GM19438 (cell line): ENCODE results near the gene F2RL1.
"Not testable (repeated sequence)": the region's sequence is repeated elsewhere in the genome, so short reads cannot be mapped to it uniquely, and the experiment has no call there.

Experiments
- ATAC-seq: cut with Tn5 transposase; IDR thresholded peaks from one replicate; pipeline ENCODE4 v1.9.1; 2021; ENCODE audit warnings: low read depth; ENCODE audit not compliant: unreplicated experiment

F2RL1 gene

DNA sequence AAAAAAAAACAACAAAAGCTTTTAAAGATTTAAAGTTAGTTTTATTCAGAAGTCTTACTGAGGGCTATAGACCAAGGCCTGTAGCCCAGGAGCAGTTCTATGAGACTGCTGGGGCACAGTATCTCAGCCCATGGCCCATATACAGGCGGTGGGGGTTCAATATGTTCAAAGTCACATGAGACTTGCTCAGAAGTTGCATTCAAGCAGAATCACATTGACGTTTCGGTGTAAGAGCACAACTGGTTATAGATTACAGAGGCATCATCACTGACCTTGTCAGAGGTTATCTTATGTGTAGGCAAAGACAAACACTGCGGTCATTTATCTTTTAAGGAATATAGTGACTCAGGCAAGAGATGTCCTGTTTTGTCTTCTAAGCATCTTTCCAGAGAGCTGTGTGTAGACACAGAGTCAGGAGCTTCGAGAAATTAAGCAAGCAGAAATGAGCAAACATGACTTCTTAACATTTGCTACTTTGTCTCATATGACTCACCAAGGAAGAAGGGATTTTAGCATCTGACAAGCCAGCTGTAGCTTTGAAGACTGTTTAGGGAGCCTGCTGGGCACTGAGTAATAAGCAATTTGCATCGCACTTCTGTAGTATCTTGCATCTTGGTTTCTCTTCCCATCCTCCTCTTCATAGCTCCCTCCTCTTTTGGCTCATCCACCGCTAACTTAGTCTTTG, 12.9 kb upstream of the F2RL1 start:
- no peak for ATAC-seq

- ATAC-seq, result no peak
These were observed 11.5 kb upstream of the F2RL1 start for GRCh38 chr5:76807296-76807695.

GRCh38 chr5:76808141-76808691, 10.6 kb upstream of the F2RL1 start:
- ATAC-seq, result no peak

DNA sequence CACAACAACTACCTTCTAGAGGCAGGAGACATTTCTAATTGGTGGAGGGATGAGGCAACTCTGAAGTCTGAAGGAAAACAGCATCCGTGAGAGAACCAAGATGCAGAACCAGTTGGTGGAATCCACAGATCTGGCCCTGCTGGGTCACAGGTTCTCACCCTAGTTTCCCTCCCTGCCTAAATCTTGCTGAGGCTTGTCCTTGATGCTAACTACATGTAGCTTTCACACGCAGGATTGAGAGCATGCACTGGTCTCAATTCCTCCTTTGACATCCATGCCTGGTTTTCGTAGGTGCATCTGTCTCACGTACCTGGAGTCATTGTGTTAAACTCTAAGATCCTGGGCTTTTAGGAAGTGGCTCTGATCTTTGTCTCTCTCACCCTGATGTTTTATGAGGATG, 9.7 kb upstream of the F2RL1 start:
- no peak for ATAC-seq

DNA sequence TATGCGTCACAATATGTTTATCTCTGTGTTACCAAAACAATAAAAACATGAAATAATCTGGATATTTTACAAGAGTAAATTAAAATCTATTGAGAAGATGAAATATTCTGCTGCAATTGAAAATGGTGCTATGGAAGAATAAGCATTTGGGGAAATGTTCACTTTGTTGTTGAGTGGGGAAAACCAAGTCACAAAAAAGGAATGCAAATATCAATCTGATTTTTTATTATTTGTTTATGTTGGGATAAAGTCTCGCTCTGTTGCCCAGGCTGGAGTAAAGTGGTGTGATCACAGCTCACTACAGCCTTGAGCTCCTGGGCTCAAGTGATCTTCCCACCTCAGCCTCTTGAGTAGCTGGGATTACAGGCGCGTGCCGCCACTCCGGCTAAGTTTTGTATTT, 8.6 kb upstream of the F2RL1 start:
- ATAC-seq, result no peak

DNA sequence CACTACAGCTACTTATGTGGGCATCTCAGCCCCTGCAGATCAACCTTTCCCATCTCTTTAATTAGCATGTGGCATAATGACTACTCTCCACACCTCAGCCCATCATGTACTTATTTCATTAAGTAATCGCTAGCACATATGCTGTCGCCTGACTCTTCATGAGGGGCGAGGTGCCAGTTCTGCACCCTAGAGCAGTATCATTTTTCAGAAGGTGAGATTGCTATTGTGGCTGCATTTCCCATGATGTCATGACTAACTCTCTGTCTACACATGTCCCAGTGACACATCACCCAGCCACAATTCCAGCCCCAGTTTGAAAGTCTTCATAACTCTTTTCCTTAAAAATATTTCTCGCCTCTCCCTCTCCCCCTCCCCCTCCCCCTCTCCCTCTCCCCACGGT, 7.6 kb upstream of the F2RL1 start:
- no peak for ATAC-seq

GRCh38 chr5:76812209-76812608, 6.6 kb upstream of the F2RL1 start:
- not testable (repeated sequence) for ATAC-seq

GRCh38 chr5:76813982-76814562, 4.8 kb upstream of the F2RL1 start:
- ATAC-seq, result no peak

DNA sequence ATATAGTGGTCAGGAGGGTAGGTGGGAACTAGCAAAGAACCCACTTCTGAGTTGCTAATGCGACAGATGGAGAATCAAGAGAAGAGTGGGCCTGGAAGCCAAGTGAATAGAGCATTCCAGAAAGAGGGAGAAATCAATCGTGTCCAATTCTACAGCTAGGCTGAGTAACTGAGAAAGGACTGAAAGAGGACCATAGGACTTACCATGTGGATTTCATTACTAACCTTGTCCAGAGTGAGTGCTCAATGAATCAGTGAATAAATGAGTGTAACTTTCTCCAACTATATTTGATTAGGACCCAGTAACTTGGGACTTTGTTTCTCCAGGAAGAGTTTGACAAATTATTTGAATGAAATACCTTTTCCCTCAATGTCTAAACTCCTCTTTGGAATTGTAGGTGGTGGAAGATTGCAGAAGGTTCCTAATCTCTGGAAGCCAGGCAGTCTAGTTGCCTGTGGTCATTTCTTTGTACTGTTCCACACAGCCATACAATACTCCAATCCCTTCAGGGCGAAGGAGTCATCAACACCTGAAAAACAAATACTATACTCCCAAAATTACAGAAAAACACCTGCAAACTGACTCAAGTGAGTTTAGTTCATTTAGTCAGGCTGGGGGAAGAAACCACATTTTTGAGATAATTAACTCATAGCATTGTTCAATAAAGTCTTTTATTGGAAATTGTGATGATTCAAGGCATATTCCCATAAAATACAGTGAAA, 2.6 kb upstream of the F2RL1 start:
- no peak for ATAC-seq

DNA sequence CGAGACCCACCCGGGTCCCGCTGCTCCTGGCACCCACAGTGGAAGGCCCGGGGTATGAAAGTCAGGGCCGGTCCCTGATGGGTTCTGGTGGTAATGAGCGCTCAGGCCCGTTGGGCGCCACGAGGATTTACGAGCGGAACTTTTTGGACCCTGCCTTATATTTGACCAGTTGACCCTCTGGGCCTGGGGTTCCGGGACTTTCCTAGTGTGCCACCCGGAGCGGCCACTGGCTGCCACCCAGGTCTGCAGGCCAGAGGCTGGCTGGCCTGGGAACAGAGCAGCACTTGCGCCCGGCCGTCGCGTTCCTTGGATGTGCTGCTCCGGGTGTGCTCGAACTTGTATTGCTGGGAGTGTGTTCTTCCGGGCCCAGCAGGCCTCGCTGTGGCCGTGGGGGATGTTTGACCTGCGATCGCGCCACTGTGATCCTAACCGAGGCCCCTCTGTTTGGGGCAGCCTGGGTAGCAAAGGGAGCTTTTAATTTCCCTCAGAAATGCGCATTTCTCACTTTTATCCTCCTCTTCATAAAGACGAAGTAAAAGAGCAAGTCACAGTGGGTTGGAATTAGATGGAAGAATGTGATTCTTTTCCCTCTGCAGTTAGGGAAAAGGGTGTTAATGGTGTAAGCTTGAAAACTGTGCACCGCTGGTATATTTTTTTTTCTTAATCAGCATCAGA, 1.2 kb downstream of the F2RL1 start:
- no peak for ATAC-seq

- no peak for ATAC-seq
These were observed 1.7 kb downstream of the F2RL1 start for GRCh38 chr5:76820526-76820890.

DNA sequence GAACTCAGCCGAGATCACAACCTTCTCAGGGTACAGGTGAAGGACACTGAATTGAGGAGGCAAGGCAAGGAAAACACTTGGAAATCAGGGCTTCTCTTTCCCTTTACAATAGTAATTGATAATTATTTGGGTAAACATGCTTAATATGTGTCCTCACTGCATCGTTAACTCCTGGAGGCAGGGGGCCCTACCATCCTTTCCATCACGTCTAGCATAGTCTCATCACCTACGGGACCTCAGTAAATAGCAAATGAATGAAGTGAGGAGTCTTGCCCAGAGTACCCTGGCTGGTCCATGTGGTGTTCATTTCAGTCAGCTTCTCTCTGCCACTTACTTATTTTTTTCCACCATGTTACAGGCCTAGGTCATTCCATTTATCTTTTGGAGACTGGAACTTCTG, 2.3 kb downstream of the F2RL1 start:
- ATAC-seq, result no peak

GRCh38 chr5:76822105-76822731, 3.4 kb downstream of the F2RL1 start:
- ATAC-seq, result not testable (repeated sequence)

DNA sequence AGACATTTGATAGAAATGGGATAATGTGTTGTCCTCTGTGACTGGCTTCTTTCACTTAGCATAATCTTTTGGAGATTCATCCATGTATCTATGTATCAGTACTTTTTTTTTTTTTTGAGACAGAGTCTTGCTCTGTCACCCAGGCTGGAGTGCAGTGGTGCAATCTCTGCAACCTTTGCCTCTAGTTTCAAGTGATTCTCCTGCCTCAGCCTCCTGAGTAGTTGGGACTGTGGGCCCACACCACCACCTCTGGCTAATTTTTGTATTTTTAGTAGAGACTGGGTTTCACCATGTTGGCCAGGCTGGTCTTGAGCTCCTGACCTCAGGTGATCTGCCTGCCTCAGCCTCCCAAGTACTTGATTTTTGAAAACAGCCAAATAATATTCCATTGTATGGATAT, 7.6 kb downstream of the F2RL1 start:
- not testable (repeated sequence) for ATAC-seq

GRCh38 chr5:76831110-76831452, 12.3 kb downstream of the F2RL1 start:
- ATAC-seq, result no peak

- ATAC-seq, result no peak
These were observed 17.4 kb downstream of the F2RL1 start for GRCh38 chr5:76836181-76836580.

DNA sequence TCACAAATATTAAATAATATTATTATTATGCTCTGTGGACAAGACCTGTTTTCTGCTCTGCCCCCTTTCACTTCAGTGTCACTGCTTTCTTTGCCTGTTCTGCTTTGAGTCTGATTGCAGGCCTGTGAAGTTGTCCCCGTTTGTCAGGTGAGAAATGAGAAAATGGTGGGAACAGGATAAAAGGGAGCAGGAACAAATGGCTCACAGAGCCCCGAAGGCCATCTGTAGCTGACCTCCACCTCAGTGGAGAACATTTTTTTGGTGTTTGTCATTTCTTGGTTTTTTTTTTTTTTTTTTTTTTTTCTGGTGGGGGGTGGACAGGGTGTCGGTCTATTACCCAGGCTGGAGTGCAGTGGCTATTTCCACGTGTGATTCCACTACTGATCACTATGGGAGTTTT, 17.8 kb downstream of the F2RL1 start:
- ATAC-seq, result no peak

GRCh38 chr5:76838481-76839261, 19.8 kb downstream of the F2RL1 start:
- ATAC-seq, result no peak

GRCh38 chr5:76841361-76841760, 22.5 kb downstream of the F2RL1 start:
- no peak for ATAC-seq

- ATAC-seq, result no peak
These were observed 27.1 kb downstream of the F2RL1 start for GRCh38 chr5:76845890-76846289.
